GM18907 (cell line): ENCODE measurements around the gene MAP4K4.

ENCODE experiments used
- ATAC-seq: cut with Tn5 transposase; IDR thresholded peaks from one replicate; pipeline ENCODE4 v1.9.1; 2021; ENCODE audit warnings: mild to moderate bottlenecking, moderate library complexity; ENCODE audit not compliant: unreplicated experiment

Gene MAP4K4

DNA sequence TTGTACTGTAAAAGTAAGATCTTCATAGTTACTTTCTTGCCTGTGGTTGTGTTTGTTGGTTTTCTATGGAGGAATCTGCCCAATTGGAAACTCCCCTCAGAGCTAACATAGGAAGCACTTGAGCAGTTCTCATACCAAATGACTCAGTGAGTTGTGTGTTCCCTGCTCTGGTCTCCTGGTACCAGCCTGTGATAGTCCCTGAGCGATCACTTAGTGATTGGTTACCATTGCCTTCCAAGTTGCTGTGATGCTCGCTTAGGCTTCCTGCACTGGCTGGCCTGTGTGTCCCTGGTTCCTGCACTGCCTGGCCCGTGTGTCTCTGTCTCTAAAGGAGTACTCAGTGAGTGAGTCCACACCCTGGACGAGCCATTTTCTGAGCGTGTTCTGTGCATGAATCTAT lies 133.0 kb downstream of the MAP4K4 start:
- ATAC-seq: peak; percentile 52

DNA sequence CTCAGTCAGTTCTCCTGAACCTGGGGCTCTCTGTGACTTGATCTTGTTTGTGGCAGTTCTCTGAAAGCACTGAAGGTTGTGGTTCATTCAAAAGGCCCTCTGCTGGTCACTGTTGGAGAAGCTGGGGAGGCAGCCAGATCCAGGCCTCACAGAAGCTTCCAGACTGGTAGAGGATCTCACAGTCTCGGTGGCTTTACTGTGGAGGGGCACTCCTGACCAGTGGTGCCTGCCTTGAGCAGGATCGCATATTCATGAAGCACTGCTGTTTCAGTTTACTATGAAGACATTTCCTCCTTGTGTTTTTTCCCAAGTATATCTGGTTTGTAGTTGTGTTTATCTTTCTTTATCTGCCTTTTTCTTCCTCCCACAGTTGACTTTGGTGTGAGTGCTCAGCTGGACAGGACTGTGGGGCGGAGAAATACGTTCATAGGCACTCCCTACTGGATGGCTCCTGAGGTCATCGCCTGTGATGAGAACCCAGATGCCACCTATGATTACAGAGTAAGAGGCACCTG lies 133.9 kb downstream of the MAP4K4 start:
- ATAC-seq: peak; percentile 74

DNA sequence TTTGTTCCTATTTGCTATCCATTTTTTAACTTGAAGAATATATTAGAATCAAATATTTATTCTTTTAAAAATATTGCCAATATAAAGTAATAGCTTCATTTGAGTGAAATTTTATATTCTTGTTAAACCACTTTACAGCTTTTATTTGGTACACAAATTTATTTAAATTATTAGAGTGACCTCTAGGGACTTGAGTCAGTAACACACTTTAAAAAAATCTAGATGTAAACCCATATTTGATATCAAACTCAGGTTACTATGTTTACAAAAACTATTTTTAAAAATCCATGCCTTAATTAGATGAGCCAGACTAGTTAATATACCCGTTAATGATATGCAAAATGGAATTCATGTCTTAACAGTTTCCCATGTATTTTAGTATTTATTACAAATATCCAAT lies 134.6 kb downstream of the MAP4K4 start:
- ATAC-seq: no peak

DNA sequence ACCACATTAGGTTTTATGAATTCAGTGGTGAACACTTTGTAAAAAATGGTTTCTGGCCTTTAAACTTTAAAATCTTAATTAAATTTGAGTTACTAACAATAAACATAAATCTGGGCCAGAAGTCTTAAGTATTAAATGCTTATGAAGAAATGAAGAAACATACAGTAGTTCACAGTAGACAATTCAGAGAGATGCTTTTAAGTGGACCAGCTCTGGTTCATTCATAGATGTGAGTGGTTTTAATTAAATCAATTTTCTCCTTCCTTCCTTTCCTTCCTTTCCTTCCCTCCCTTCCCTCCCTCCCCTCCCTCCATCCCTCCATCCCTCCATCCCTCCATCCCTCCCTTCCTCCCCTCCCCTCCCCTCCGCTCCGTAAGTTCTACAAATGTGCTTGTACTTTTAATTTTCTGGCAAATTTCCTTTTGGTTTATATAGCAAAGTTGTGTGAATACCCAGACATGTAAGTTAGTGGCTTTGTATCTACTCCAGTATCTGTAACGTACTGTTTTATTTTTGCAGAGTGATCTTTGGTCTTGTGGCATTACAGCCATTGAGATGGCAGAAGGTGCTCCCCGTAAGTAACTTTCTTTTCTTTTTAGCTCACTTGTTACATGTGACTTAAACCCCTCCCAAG lies 136.5 kb downstream of the MAP4K4 start:
- ATAC-seq: no peak

DNA sequence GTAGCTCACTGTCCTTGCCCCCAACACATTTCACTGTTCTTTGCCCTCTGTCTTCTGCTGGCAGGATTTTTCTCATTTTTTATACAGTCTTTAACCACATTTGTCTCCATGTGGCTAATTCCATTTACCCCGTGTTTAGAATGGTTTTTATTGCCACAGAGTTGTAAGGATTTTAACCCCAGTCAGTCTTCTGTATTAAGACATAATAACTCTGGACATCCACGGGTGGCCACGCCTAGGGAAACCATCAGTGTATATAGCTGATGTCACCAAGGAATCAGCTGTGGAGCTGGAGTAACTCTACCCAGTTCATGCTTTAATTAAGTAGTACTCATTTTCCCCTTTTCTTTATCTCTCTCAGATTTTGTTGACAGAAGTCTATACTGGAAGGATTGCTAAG lies 139.8 kb downstream of the MAP4K4 start:
- no peak for ATAC-seq

DNA sequence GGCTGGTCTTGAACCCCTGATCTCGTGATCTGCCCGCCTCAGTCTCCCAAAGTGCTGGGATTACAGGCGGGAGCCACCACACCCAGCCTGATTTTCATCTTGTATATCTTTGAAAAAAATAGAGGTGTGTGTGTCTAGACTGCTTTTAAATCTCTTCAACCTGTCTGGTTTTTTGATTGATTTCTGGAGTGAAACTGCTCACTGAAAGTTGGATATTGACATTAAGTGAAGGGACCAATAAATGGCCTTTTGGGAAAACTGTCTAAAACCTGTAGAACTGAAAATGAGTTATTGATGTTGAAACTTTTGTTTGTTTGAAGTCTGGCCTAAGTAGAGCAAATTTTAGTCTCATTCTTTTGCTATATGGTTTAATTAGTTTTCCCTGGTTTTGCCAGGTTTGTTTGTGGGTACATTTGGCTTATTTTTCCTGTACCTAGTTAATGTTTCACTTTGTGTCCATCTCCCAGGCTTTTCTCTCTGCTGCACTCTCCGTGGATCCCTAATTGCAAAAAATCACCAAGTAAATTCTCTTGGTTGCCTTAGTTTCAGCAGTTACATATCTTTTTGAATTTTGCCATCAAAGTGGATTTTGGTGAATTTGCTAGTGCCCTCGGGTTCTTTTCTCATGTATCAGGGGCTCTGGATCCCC lies 144.3 kb downstream of the MAP4K4 start:
- no peak for ATAC-seq

DNA sequence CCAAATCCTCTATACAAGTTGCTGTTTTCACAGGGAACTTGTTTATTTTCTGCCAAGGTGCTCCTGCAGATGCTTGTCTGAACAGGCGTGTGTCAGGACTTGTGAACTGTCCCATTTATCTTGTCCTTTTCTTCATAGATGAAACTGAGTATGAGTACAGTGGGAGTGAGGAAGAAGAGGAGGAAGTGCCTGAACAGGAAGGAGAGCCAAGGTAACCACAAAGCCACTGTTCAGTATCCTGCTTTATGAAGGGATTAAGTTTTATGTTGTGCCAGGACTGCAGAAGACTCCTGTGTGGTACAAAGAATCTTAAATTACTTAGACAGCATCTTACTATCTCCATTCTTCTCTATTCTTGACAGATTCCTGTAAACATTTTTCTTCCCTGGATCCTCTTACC lies 145.0 kb downstream of the MAP4K4 start:
- no peak for ATAC-seq

DNA sequence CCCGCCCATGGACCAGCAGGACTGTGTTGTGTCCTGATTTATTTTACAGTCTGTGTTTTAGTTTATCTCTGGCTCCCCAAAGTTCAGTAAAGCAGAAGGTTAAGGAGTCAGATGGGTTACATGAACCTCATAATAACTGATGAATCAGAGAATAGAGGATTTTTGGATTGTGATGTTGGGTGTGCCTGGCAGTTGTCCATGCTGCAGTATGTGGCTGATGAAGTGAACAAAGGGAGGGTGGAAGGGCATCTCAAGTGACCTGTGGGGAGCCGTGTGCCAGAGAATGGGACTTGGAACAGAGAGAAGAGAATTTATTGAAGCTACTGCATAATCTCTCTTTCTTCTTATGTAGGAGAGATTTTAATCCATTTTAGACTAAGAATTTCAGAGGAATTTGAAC lies 145.5 kb downstream of the MAP4K4 start:
- no peak for ATAC-seq

DNA sequence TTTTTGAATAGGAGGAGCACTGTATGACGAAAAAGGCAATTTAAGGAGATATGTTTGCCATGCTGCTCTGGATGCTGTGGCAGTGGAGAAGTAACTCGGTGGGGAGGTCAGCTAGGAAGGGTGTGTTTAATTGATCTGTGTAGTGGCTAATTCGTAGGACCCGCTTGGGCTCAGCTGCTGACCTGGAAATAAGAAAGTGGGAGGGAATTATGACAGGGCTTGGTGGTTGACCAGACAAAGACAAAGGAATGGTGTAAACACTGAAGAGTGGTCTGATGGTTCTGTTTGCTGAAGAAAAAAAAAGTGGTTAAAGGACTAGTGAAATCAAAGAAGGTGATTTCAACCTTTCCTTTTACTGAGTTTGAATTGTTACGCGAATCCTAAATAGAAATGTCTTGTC lies 146.0 kb downstream of the MAP4K4 start:
- no peak for ATAC-seq

DNA sequence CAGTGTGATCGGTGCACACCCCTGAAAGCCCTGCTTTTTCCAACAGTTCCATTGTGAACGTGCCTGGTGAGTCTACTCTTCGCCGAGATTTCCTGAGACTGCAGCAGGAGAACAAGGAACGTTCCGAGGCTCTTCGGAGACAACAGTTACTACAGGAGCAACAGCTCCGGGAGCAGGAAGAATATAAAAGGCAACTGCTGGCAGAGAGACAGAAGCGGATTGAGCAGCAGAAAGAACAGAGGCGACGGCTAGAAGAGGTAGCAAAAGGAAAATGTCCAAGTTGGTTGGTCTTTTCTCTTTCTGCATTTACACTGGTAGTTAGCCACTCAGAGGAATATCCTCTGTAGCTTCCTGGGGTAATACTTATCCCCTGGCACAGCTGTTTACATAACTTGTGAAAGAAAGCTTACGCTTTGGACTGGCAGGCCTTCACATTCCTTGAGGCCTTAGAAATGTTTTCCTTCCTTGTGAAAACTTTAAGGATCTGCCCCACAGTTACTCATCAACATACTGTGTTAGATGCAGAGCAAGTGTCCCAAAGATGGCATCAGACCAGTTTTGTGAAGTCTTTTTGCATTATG lies 146.6 kb downstream of the MAP4K4 start:
- ATAC-seq: no peak

DNA sequence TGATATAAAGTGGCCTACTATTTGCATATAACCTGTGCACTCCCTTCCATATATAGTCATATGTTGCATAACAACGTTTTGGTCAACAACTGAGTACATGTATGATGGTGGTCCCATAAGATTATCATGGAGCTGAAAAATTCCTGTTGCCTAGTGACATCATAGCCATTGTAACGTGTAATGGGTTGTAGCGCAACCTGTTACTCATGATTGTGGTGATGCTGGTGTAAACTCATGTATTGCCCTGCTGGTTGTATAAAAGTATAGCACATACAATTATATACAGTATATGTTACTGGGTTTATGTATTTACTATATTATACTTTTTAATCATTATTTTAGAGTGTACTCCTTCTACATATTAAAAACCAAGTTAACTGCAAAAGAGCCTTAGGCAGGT lies 149.5 kb downstream of the MAP4K4 start:
- ATAC-seq: no peak

DNA sequence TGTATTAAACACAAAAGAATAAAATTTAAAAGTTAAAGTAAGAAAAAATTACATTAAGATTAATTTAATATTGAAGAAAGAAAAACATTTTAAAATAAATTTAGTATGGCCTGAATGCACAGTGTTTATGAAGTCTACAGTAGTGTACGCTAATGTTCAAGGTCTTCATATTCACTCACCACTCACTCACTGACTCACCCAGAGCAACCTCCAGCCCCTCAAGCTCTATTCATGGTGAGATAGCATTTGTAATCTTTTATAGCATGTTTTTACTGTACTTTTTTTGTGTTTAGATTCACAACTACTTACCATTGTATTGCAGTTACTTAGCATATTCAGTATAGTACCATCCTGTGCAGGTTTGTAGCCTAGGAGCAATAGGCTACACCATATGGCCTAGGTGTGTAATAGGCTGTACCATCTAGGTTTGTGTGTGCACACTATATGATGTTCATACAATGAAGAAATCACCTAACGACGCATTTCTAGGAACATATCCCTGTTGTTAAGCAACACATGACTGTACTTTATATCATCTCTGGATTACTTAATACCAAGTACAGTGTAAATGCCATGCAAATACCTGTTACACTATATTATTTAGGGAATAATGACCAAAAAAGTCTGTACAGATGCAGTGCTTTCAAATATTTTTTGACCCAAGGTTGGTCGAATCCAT lies 150.3 kb downstream of the MAP4K4 start:
- no peak for ATAC-seq

DNA sequence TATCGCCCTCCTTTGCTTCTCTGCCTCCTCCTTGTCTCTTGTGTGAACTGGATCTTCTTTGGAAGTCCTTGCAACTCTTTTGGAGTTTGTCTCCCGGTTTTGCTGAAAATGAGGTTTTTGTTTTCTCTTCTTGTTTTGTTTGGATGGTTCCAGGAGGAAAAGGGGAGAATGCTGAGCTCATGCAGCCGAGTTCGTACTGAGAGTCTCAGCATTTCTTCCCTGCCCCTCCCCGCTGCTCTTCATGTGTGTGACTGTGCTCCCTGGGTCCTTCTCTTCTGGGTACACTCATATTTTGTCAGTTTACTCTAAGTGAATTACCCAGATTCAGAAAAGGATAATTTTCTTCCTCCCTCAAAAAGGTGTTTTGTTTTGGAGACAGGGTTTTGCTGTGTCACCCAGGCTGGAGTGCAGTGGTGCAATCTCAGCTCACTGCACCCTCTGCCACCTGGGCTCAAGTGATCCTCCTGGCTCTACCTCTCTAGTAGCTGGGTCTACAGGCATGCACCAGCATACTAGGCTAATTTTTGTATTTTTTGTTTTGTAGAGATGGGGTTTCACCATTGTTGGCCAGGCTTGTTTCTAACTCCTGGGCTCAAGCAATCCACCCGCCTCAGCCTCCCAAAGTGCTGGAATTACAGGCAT lies 151.4 kb downstream of the MAP4K4 start:
- ATAC-seq: no peak

DNA sequence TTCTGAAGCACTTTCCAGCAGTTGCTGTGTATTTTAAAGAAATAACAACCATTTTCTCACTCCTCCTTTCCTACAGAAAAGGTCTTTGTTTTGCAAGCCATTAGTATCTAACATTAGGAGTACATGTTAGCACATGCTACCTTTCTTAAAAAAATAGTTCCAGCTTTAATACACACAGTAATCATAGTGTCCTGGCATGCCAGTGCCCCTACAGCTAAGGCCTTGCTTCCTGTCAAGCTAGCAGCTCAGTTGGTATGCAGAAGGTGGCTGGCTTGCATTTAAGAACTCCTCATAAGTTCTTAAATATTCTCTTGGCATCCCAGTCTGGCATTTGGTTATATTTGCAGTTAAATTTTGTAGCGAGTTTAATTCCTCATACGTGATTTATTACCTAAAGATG lies 152.9 kb downstream of the MAP4K4 start:
- no peak for ATAC-seq

DNA sequence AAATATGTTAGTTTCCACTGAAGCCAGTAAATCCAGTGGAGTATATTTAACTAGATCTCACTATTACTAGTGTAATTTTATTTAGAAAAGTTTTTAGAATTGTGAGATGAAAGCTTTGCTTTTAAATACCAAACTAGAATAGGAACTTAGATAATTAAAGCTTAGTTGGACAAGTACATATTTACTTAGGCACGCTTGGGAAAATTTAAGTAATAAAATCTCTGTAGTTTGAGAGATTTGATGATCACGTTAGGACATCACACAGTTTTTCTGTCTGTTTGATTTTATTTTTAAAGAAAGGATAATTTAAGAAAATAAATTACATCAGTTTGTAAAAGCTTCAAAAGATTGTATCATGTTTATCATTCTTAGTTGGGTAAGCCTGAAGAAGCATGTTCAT lies 153.5 kb downstream of the MAP4K4 start:
- ATAC-seq: no peak

DNA sequence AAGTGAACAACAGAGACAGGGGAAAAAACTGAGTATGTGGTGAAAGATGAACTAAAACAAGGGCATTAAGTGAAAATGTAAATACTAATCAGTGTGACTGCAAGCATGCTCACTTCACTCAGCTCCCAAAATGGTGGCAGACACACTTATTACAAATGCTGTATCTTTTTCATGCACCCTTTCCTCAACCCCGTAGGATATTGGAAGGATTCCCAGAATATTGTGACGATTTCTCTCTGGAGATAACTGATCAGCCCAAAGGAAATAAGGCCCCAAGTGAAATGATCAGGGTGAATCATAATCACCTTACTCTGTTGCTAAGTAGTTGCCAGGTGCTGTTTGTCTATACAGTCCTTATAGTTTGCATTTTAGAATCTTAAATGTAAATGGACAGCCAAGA lies 155.3 kb downstream of the MAP4K4 start:
- no peak for ATAC-seq

DNA sequence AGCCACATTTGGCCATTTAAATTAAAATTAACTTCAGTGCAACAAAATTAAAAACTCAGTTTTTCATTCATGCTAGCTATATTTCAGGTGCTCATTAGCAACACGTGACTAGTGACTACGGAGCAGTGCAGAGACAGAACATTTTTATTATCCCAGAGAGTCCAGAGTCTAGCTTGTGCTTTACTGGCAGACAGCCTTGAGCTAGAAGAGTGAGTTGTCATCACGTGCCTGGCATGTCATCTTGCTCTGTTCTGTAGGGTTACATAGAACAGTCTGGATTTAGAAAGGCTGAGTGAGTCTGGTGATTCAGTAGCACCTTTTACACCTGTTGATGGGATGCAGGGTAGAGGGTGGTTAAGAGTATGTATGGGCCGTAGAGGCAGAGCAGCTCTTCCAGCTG lies 157.4 kb downstream of the MAP4K4 start:
- no peak for ATAC-seq

DNA sequence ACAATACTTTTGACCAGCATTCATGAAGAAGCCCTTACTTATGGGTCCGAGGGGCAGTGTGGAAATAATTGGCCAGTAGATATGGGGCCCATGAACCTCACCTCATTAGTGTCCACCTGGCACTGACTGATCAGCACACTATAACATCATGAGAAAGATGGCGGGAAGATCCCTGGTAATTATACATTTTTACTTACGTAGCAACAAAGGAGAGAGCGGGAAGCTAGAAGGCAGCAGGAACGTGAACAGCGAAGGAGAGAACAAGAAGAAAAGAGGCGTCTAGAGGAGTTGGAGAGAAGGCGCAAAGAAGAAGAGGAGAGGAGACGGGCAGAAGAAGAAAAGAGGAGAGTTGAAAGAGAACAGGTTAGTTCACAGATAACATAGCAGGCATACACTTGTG lies 158.3 kb downstream of the MAP4K4 start:
- no peak for ATAC-seq

DNA sequence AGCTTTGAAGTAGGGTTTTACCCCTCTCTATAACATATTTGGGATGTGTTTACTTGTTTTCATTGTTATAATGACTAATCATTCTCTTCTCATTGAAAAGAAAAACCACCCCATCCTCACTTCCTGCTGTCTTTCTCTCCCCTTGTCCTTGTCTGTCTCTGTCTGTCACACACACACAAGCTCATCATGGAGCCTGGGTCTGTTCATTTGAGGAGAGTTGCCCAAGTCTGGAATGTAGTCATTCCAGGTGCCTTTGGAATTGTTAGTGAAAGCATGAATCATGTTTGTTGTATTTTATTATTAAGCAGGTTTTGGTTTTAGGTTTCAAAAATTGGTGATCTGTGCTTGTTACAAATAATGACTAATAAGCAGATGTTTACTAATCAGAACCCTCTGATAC lies 160.7 kb downstream of the MAP4K4 start:
- no peak for ATAC-seq

DNA sequence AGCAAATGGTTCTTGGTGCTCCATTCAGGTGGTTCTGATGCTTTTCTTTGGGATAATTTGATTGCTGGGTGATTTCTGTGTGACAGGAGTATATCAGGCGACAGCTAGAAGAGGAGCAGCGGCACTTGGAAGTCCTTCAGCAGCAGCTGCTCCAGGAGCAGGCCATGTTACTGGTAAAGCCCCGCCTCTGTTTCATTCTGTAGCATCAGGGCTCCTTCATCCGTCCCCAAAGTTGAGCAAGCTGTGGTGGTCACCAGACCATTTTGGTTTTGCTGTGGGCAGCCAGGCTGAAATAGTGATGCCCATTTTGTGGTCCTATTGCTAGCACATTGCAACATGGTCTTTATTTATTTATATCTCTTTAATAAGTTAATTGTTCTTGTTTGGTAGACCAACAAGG lies 161.4 kb downstream of the MAP4K4 start:
- no peak for ATAC-seq

DNA sequence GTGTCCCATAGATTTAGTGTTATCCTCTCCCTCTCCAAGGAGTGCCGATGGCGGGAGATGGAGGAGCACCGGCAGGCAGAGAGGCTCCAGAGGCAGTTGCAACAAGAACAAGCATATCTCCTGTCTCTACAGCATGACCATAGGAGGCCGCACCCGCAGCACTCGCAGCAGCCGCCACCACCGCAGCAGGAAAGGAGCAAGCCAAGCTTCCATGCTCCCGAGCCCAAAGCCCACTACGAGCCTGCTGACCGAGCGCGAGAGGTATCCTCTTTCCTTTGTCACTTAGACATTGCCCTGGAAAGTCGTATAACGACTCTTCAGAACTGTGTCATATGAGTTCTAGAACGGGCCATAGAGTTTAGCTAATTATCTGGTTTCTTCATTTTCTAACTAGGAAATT lies 162.1 kb downstream of the MAP4K4 start:
- no peak for ATAC-seq
